Superior temporal gyrus (tissue), 1 donor: Measurements from ENCODE around the gene PALD1.

Experiments
- DNase-seq: peaks from one replicate; pipeline ENCODE4 v3.0.0-alpha.2; 2016; ENCODE audit errors: extremely low spot score

The PALD1 gene

GRCh38 chr10:70457759-70458305 is 20.7 kb upstream of the PALD1 start:
- no peak for DNase-seq

- no peak for DNase-seq
Observed at GRCh38 chr10:70458329-70459060, 20.1 kb upstream of the PALD1 start.

GRCh38 chr10:70459061-70459773 is 19.4 kb upstream of the PALD1 start:
- DNase-seq = no peak

- no peak for DNase-seq
Observed at GRCh38 chr10:70459774-70460490, 18.6 kb upstream of the PALD1 start.

GRCh38 chr10:70461397-70462348 is 16.9 kb upstream of the PALD1 start:
- peak; percentile 70 for DNase-seq

GRCh38 chr10:70462349-70462984 is 16.1 kb upstream of the PALD1 start:
- DNase-seq = peak; percentile 66

GRCh38 chr10:70465278-70465677 is 13.3 kb upstream of the PALD1 start:
- no peak for DNase-seq

- no peak for DNase-seq
Observed at GRCh38 chr10:70465832-70466231, 12.7 kb upstream of the PALD1 start.

GRCh38 chr10:70466951-70467350 is 11.6 kb upstream of the PALD1 start:
- DNase-seq = no peak

- no peak for DNase-seq
Observed at GRCh38 chr10:70472799-70473454, 5.6 kb upstream of the PALD1 start.

GRCh38 chr10:70474780-70475179 is 3.8 kb upstream of the PALD1 start:
- DNase-seq = no peak

GRCh38 chr10:70475661-70476060 is 2.9 kb upstream of the PALD1 start:
- no peak for DNase-seq

GRCh38 chr10:70476249-70477035 is 2.1 kb upstream of the PALD1 start:
- no peak for DNase-seq

- DNase-seq = no peak
Observed at GRCh38 chr10:70477661-70478162, 855 bp upstream of the PALD1 start.

- DNase-seq = no peak
Observed at GRCh38 chr10:70479165-70479581, 606 bp downstream of the PALD1 start.

GRCh38 chr10:70479626-70480238 is 1.2 kb downstream of the PALD1 start:
- DNase-seq = no peak

- DNase-seq = no peak
Observed at GRCh38 chr10:70480239-70480861, 1.8 kb downstream of the PALD1 start.

GRCh38 chr10:70481105-70481504 is 2.5 kb downstream of the PALD1 start:
- no peak for DNase-seq
